HG02884 (cell line): ENCODE results near the gene MAN1C1.

ENCODE experiments used
- ATAC-seq: cut with Tn5 transposase; IDR thresholded peaks from one replicate; pipeline ENCODE4 v1.9.1; 2021; ENCODE audit warnings: mild to moderate bottlenecking, moderate library complexity; ENCODE audit not compliant: unreplicated experiment

The MAN1C1 gene

DNA sequence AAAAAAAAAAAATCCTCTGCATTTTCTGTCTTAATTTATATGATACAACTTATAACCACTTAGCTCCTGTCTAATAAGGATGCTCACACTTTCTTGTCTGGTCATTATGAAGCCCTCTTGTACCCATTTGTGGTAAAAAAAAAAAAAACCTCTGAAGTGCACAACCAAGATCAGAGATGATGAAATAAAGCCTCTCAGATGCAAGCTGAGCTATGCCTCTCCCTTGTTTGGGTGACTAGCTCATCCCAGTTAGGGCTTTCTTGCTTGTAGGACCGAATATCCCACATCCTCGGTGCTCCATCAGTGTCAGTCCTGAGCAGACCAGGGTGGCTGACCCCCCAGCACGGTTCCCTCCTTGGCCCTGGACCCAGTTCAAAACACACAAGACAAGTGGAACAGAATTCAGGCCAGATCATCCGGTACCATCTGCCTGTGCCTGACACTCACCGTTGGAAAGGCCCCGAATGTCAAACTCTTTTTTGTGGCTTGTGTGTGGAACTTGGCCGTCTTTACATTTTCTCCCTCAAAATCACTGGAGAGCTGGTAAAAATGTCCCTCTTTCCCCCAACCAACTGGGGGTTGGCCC, 177.1 kb downstream of the MAN1C1 start:
- no peak for ATAC-seq

DNA sequence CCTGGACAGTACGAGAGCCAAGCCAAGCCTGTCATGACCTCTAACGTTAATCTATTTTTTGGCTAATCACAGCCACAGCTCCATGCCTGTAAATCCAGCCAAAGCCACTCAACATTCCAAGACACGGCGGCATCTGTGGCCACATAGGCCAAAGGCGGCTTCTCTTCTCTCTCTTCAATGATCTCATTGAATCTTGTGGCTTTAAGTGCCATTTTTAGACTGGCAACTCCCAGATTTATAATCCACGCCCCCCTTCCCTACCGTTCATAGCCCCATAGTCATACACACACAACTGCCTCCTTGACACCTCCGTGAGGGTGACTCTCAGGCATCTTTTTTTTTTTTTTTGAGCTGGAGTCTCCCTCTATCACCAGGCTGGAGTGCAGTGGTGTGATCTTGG, 177.7 kb downstream of the MAN1C1 start:
- ATAC-seq, result no peak

DNA sequence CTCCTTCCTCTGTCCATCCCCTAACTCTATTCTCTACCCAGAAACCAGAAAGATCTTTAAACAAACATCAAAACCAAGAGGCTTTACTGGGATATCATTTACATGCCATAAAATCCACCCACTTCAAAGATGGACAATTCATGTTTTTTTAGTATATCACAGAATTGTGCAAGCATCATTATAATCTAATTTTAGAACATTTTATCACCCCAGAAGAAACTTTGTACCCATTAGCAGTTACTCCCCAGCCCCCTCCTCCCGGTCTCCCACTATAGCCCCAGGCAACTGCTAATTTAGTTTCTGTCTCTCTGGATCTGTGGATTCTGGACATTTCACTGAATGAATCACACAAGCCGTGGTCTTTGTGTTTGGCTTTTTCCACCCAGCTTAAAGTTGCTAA, 178.6 kb downstream of the MAN1C1 start:
- ATAC-seq, result no peak

DNA sequence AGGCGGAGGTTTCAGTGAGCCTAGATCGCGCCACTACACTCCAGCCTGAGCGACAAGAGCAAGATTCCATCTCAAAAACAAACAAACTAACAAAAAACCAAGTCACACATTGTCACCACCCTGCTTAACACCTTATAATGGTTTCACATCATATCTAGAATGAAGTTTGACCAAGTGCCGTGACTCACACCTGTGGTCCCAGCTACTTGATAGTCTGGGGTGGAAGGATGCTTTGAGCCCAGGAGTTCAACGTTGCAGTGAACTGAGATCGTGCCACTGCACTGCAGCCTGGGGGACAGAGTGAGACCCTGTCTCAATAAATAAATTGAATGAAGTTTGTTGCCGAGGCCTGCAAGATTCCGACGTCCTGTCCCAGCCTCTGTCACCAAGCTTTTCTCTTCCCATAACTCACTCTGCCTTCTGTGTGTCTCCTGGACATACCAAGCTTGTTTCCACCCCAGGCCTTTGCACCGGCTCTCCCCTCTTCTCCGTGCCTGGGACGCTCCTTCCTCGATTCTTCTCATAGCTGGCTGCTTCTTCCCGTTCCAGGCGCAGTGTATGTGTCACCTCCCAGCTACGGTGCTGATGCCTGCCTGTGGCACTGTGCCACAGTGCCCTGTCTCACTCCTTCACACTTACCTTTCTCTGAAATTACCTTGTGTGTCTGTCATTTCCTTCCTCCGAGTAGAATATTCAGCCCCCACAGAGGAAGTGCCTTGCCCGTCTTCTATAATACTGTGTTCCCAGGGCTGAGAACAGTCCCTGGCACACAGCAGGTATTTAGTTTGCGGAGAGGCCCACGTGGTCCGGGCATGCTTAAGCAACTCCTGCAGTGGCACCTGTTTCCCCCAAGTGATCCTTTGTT, 179.6 kb downstream of the MAN1C1 start:
- ATAC-seq, result no peak

DNA sequence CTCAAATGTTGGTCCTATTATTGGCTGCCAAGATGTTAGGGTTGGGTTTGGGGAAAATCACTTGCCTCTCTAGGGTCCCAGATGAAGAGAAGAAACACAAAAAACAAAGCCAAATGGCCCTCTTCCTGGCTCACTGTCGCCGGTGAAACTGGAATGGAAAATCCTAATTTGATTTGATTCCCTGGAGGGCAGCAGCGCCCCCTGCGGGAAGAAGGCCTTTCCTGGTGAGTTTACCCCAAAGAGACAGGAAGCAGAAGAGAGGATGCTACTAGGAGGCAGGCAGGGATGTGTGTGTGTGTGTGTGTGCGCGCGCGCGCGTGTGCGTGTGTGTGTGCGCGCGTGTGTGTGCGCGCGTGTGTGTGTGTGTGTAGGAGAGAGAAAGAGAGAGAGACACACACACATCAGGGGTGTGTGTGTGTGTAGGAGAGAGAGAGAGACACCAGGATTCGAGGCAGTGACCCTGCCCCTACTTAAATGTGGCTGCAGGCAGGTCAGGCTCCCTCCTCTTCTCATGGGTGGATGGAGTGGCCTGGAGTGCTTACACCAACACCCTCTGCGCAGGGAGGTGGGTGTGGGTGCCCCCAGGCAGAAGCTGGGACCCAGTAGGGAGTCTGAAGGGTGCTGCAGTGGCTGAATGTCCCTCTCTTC, 180.3 kb downstream of the MAN1C1 start:
- no peak for ATAC-seq

DNA sequence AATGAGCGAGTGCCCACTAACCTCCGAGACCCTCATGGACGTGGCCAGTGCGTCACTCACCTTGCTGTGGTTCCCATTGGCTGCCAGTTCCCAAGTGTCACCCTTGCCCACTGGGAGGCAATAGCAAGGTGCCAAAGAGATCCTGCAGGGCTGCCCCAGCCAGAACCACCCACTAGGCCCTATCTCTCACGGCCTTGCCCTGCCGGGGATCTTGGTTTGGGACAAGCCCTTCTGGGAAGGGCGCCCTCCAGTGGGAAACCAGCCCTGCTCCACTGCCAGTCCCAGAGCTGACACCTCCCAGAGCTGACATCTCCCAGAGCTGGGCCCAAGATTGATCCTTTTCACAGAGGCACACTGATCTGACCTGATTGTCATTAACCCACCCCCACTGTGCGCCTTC, 181.3 kb downstream of the MAN1C1 start:
- no peak for ATAC-seq

DNA sequence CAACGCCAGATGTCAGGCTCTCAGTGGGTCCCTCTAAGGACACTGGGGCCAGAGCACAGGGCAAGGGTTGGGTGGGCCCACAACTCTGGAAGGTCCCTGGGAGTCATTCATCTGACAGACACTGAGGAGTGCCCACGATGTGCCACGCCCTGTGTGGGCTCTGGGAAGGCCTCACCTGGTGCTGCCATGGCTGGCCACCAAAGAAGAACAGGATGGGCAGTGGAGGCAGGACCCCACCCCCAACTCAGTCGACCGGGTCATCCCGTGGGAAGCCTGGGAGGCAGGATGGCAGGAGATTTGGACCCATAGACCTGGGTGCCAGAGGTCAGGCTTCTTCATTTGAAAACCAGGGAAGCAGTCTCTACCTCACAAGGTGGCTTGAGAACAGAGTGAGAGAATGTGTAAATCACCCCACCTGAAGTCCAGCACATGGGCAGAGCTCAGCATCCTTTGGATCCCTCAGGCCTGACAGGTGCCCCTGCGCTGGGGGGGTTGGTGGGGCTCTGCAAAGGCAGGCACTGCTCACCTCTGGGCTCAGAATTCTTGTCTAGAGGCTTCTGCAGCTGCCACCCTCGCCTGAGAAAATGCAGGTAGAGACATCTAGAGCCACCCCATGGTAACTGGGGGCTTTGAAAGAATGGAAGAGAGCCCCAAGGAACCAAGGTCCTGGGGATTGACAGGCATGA, 182.2 kb downstream of the MAN1C1 start:
- ATAC-seq, result no peak

DNA sequence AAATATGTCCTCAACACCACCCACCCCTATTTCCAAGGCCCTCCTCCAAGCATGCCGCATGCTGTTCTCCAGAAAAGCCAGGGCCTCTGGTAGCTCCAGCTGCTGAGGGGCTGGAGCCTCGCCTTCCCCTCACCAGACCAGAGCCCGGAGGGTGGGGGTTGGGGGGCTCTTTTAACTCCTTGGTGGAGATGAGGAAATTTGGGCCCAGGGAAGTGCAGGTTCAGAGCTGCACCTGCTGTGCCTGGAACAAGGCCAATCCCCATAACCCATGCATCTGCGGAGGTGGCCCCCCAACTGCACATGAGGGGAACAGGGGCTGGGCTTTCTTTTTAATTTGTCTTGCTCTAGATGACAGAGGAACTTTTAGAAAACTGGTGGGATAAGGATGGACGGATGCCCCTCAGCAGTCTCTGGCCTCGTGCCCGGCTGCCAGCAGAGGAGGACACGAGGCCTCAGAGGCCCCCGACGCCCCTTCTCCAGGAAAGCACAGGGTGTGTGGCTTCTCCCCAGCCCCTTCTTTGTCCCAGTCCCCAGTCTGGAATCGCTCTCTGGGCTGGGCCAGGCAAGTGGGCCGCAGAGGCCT, 182.9 kb downstream of the MAN1C1 start:
- no peak for ATAC-seq

DNA sequence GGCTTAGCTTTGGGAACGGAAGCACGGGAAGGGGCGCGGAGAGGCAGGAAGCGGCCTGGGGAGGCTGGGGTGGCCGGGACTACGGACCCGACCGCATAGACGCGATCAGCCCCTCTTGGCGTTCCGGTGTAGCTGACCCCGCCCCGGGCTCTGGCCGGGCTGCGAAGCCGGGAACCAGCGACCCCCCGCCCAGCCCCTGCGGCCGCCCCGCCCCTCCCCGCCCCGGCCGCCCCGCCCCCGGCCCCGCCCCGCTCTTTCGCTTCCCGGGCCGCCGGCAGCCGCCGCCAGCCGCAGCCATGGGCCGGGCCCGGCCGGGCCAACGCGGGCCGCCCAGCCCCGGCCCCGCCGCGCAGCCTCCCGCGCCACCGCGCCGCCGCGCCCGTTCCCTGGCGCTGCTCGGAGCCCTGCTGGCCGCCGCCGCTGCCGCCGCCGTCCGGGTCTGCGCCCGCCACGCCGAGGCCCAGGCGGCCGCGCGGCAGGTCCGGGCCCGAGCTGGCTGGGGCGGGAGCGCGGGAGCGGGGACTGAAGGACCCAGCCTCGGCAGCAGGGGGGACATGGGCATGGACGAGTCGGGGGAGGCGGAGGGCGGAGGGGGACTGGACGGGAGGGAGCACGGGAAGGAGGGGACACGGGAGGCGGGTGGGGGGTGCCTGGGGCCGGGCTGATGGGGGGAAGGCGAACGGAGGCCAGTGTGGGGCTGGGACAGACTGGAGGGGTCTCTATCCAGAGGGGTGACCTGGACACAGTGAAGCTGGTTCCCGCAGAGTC, 183.5 kb downstream of the MAN1C1 start, which contains the start of gene SELENON:
Gene SELENON, plus strand, starts transcription at position 259 of the 768 bp plus-strand sequence. Its CDS starts 38 bp downstream, at position 297.
- ATAC-seq, result no peak

DNA sequence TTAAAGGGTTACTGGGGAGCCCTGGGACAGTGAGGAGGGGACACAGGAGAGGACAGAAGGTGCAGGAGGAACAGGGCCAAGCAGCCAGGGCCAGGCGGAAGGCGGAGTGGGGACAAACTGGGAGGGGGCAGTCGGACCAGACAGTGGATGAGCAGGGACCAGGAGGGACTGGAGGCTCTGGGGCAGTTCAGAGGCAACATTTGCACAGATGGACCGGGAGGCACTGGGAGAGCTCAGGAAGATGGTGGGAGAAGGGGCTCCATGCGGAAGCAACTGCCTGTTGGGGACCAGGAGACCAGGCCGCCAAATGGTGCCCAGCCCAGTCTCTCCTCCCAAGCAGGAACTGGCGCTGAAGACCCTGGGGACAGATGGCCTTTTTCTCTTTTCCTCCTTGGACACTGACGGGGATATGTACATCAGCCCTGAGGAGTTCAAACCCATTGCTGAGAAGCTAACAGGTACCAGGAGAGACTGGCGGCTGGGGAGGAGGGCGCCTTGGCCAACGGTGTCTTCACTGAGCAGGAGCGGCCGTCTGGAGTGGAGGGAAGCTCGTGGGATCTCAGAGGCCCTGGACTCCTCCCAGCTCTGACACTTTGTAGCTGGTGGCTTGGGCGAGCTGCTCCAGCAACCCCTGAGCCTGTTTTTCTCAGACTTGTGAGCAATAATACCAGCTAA, 184.2 kb downstream of the MAN1C1 start:
- no peak for ATAC-seq

DNA sequence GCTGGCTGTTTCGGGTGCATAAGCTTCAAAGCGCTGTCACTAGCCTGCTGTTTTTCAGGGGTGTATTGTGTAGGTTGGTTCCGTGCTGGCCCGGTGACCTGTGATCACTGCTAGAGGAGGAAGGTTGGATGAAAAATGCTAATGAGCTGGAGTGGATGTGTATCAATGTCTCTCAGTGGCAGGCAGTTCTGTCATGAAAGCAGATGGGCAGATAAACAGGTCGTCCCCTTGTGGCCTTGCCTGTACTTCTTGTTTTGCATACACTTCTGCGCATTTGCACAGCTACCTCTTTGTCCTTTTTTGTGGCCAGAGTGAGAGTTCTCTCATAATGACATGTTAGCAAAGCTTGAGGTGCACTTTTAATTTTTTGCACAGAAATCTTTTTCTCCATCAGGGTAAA, 186.3 kb downstream of the MAN1C1 start:
- no peak for ATAC-seq

DNA sequence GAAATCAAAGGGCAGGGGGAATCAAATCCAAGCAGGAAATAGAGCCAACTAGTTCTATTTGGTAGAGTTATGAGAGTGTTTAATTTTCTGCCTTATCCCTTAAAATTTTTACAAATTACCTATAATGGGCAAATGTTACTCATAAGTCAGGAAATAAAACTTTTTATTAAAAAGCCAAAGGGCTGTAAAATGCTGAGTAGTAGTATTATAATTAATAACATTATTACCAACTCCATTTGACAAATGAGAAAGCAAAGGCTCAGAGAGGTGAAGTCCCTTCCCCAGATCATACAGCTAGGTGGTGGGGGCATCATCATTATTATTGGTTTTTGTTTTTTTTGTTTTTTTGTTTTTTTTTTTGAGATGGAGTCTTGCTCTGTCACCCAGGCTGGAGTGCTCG, 186.8 kb downstream of the MAN1C1 start:
- no peak for ATAC-seq

DNA sequence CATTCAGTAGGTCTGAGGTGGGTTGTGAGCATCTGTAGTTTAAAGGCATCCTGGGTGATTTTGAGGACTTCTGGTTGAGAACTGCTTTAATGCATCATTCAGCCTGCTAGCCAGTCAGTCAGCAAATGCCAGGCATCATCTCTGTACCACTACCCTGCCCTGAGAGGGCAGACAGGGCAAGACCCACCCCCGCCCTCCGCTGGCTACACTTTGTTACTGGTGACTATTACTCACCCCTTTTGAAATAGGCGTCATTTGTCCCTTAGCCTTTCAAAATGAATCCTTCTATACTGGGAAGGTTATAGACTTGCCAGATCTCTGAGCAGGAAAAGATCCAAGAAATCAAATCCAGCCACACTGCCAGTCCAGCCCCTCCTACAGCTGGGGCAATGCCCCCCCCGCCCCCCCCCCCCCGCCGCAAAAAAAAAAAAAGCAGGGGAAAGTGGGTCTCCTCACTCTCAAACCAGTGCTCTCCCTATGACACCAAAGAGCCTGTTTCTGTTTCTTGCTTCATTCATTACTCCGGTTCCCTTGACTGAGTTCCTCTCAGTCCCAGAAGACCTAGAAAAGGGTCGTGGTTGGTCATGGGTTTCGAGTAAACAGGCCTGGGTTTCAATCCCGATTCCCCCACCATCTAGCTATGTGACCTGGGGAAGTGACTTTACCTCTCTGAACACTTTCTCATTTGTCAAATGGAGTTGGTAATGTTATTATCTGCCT, 187.8 kb downstream of the MAN1C1 start:
- no peak for ATAC-seq

DNA sequence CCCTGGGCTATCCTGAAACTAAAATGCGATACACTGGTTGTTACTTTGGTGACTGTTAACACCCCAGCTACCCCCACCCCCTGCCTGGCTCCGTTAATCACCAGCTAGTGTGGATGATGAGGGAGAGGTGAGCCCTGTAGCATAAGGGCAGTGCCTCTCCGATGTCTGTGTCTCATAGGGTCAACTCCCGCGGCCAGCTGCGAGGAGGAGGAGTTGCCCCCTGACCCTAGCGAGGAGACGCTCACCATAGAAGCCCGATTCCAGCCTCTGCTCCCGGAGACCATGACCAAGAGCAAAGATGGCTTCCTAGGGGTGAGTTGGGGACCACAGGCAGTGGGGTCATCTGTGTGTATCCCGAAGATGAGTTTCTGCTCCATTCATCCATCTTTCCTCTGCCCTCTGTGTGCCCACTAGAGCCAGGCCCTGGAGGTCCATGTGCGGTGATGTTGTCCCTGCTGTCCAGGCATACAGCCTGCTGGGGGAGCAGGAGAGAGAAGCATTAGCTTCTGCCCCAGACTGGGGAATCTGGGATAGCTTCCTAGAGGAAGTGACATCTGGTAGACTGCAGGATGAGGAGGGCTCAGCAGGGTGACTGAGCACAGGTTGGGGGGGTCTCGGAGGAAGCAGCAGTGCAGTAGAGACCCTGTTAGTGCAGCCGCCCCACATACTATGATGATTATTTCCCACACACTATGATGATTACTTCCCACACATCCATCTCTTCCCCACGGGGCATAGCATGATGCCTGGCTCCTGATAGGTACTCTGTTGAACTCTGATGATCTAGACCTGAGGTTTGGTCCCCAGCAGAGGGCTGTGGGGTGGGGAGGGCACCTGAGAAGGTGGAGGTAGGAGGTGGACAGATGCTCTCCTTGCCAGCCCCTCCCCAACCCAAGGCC, 188.6 kb downstream of the MAN1C1 start:
- no peak for ATAC-seq

DNA sequence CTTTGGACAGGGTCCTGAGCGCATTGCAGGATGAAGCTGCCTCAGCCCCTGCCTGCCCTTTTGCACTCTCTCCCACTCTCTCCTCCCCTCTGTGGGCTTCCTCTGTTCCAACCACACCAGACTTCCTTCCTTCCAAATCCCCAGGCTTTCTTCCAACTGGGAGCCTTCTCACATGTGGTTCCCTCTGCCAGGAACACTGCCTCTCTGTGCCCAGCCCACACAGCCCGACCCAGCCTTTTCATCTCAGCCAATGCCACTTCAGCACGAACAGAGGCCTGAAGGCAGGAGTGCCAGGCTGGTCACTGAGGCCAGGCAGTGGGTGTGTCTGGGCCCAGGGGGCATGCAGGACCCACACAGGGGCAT, 189.3 kb downstream of the MAN1C1 start:
- no peak for ATAC-seq

DNA sequence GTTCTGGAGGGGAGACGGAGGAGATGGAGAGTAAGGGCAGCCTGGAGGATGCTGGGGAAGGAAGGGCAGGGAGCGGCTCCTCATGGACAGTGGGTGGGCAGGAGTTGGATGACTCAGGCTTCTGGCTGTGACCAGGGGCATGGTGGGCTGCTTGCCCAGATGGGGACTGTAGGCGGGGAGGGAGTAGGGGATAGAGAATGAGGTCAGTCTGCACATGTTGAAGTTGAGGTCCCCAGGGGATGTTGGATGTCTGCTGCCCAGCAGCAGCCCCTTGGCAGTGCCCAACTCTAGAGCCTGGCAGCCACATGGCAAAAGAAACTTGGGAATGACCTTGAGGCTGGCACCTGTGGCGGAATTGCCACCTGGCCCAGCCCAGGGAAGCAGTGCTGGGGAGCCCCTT, 189.8 kb downstream of the MAN1C1 start:
- no peak for ATAC-seq

DNA sequence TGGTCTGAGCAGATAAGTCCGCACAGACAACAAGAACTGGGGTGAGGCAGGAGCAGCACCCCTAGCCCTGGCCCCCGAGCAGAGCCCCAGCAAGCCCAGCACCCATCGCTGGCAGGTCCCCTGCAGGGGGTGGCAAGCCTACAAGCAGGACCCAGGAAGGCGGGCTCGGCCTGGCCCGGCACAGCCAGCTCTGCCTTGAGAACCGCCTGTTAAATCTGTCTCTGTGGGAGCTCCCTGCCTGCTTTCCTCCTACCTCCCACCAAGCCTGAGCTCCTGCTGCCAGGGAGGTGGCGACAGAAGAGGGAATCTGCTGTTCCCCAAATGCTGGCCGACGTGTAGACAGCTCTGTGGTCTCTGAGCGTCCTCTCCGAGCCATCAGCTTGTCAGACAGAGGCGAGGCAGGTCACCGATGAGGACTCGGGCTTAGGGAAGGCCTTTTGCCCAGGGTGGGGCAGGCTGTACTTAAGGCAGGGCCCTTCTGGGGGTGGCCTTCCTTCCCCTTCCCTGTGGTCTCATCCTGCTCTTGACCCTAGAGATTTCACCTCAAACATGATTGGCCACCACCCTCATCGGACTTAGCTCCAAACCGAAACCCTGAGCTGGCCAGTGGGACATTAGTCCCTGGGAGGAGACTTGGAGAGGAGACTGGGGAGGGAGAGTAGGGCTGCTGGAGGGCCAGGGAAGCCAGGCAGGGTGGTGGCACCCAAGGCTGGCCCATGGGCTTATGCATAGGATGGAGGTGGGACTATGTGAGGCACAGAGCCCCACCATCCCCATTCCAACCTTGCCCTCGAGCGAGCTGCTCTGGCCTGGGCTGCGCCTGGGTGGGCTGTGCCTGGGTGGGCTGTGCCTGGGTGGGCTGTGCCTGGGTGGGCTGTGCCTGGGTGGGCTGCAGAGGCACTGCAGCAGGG, 191.1 kb downstream of the MAN1C1 start:
- no peak for ATAC-seq
